GM12878 (cell line): ENCODE results near the gene SNAPC2. TPM values are rescaled to one million over a fixed set of nuclear protein-coding genes. Genes with fewer than 3 reads are reported as not detected.

Experiments used
- ATAC-seq: fragments of 200-7000 bp; cut with Tn5 transposase; 3 replicates; pipeline ENCODE4 v1.9.1; 2020; ENCODE audit warnings: mild to moderate bottlenecking, moderate library complexity
- BruUV-seq: library from RNA; stranded (reverse); fragments of 400-500 nt; replicated peaks from 2 replicates; lab custom pipeline; 2021; lab: Mats Ljungman, UMichigan
- CTCF ChIA-PET: fragments of 300-600 bp; sonication (Branson Sonifier 250); formaldehyde crosslinking; extraction: SDS; loops from one replicate; lab custom pipeline; 2021; ENCODE audit warnings: inconsistent platforms; lab: Yijun Ruan, JAX
- POLR2A ChIA-PET: fragments of 350-600 bp; formaldehyde crosslinking; extraction: SDS; loops from one replicate; lab custom pipeline; 2021; ENCODE audit warnings: inconsistent platforms; lab: Charles Lee
- RAD21 ChIA-PET: fragments of 300-600 bp; sonication (Branson Sonifier 250); formaldehyde crosslinking; loops from one replicate; lab custom pipeline; 2023; ENCODE audit warnings: antibody characterized with exemption; ENCODE audit not compliant: unreplicated experiment; lab: Charles Lee
- SMC1A ChIA-PET: fragments of 300-600 bp; sonication (Branson Sonifier 250); formaldehyde crosslinking; loops from one replicate; lab custom pipeline; 2023; ENCODE audit not compliant: unreplicated experiment, uncharacterized antibody; lab: Charles Lee
- DNase-seq: peaks from one replicate; pipeline ENCODE4 v3.0.0-alpha.2; 2011; ENCODE audit warnings: low read depth, low spot score
- FAIRE-seq: peaks from 3 replicates; lab custom pipeline; 2011; peaks lifted over from hg19 to GRCh38; lab: Jason Lieb, UNC
- H2AFZ ChIP-seq: 2 replicates; pipeline ENCODE4 v1.6.0; 2011; ENCODE audit warnings: low read depth, low read length, control low read depth; ENCODE audit not compliant: control insufficient read depth
- H3K27ac ChIP-seq: 2 replicates; pipeline ENCODE4 v1.5.1; 2011; ENCODE audit warnings: control low read depth; ENCODE audit not compliant: control insufficient read depth, insufficient read depth
- H3K27me3 ChIP-seq, 2 experiments: replicated peaks in 1 of 2; 2 replicates each; pipeline versions ENCODE4 v1.6.0 to v1.6.1; 2011; ENCODE audit warnings: low read length in 1 of 2; ENCODE audit not compliant: control insufficient read depth in 2 of 2, insufficient read depth in 2 of 2
- H3K36me3 ChIP-seq, 2 experiments: 2 replicates each; pipeline ENCODE4 v1.5.1; 2011; ENCODE audit warnings: low read length in 1 of 2; ENCODE audit not compliant: control insufficient read depth in 2 of 2, insufficient read depth in 2 of 2
- H3K4me1 ChIP-seq: 2 replicates; pipeline ENCODE4 v1.6.1; 2011; ENCODE audit warnings: mild to moderate bottlenecking, low read length, moderate library complexity, mixed read lengths; ENCODE audit not compliant: control insufficient read depth, insufficient read depth
- H3K4me2 ChIP-seq: 2 replicates; pipeline ENCODE4 v1.6.0; 2011; ENCODE audit warnings: control low read depth; ENCODE audit not compliant: control insufficient read depth, insufficient read depth
- H3K4me3 ChIP-seq: fragments of 200-600 bp; sonication (generic); 2 replicates; pipeline ENCODE4 v1.5.1; 2016
- H3K79me2 ChIP-seq: 2 replicates; pipeline ENCODE4 v1.6.0; 2011; ENCODE audit warnings: low read length; ENCODE audit not compliant: control insufficient read depth, insufficient read depth
- H3K9ac ChIP-seq: 2 replicates; pipeline ENCODE4 v1.8.0; 2011; ENCODE audit warnings: low read length, control low read depth, mixed read lengths; ENCODE audit not compliant: control insufficient read depth, insufficient read depth
- H3K9me3 ChIP-seq: replicated peaks from 3 replicates; pipeline ENCODE4 v1.5.1; 2011; ENCODE audit warnings: mild to moderate bottlenecking, low read length; ENCODE audit not compliant: control insufficient read depth, insufficient read depth
- H4K20me1 ChIP-seq: 2 replicates; pipeline ENCODE4 v1.6.0; 2011; ENCODE audit not compliant: control insufficient read depth, insufficient read depth
- CHD2 ChIP-seq: IDR thresholded peaks from 2 replicates; pipeline ENCODE4 v1.6.1; 2011; ENCODE audit warnings: low read depth, low read length, improper control_type of control experiment, borderline replicate concordance
- E2F8 ChIP-seq: fragments of 450-650 bp; IDR thresholded peaks from 2 replicates; pipeline ENCODE4 v1.6.1; 2018; ENCODE audit warnings: mild to moderate bottlenecking, low read depth, moderate library complexity; ENCODE audit not compliant: partially characterized antibody
- PKNOX1 ChIP-seq: fragments of 450-650 bp; IDR thresholded peaks from 2 replicates; pipeline ENCODE4 v1.6.1; 2016; ENCODE audit warnings: mild to moderate bottlenecking
- POU2F2 ChIP-seq: IDR thresholded peaks from 3 replicates; pipeline ENCODE4 v1.6.1; 2011; ENCODE audit warnings: low read depth, mild to moderate bottlenecking, low read length, borderline replicate concordance
- RAD51 ChIP-seq: fragments of 450-650 bp; IDR thresholded peaks from 2 replicates; pipeline ENCODE4 v1.6.1; 2016; ENCODE audit warnings: moderate library complexity, mild to moderate bottlenecking, inconsistent platforms
- REST ChIP-seq: IDR thresholded peaks from 2 replicates; pipeline ENCODE4 v1.6.1; 2012; ENCODE audit warnings: mild to moderate bottlenecking, low read depth, low read length
- WRNIP1 ChIP-seq: IDR thresholded peaks from 2 replicates; pipeline ENCODE4 v1.6.1; 2011; ENCODE audit warnings: low read depth, low read length, improper control_type of control experiment, borderline replicate concordance
- ZNF207 ChIP-seq: fragments of 450-650 bp; IDR thresholded peaks from 2 replicates; pipeline ENCODE4 v1.6.1; 2014; ENCODE audit warnings: antibody characterized with exemption, mild to moderate bottlenecking, borderline replicate concordance
- ZNF217 ChIP-seq: fragments of 450-650 bp; IDR thresholded peaks from 2 replicates; pipeline ENCODE4 v1.6.1; 2017; ENCODE audit warnings: antibody characterized with exemption, mild to moderate bottlenecking
- ZNF24 ChIP-seq: fragments of 450-650 bp; IDR thresholded peaks from 2 replicates; pipeline ENCODE4 v1.6.1; 2017; ENCODE audit warnings: antibody characterized with exemption, mild to moderate bottlenecking
- WGBS: methylation state at CpG from one replicate; pipeline ENCODE4 v1.1.6; 2016; ENCODE audit warnings: low lambda C conversion rate; ENCODE audit not compliant: insufficient replicate concordance, insufficient coverage; ENCODE audit errors: missing lambda C conversion rate; 5-methylcytosine and 5-hydroxymethylcytosine counted together
- in situ Hi-C: fragments of 300-500 bp; cut with MboI; formaldehyde crosslinking; loops from 9 replicates; pipeline ENCODE4 v1.14.3; 2018; ENCODE audit warnings: mixed read lengths
- intact Hi-C: fragments of 100-400 bp; cut with micrococcal nuclease; formaldehyde crosslinking; loops from one replicate; pipeline ENCODE4 v1.14.2; 2022; ENCODE audit not compliant: unreplicated experiment
- polyA plus RNA-seq, 11 experiments: library from polyadenylated mRNA; depleted of rRNA in 4 of 11; unstranded in 6 of 11; stranded (reverse) in 5 of 11; fragments of >200 nt; fragmentation: Nextera tagmentation in 4 of 11; fragmentation: Illumina TruSeq in 1 of 11; extraction: Ambion mirVana in 4 of 11; extraction: Trizol in 1 of 11; gene quantifications; 1 replicate in 1 of 11; 2 replicates in 10 of 11; pipeline versions ENCODE4 v1.2.1 to v1.2.3, GENCODE V29; 2011 to 2016; ENCODE audit warnings: inconsistent platforms in 2 of 11, missing spikeins in 2 of 11, low read depth in 1 of 11
- total RNA-seq, 4 experiments: library from RNA; depleted of rRNA in 3 of 4; stranded (reverse); fragments of >200 nt in 3 of 4; fragmentation: Illumina TruSeq in 1 of 4; extraction: Trizol in 1 of 4; gene quantifications; 2 replicates each; pipeline versions ENCODE4 v1.2.1 to v1.2.3, GENCODE V29; 2013 to 2021

SNAPC2 gene
- total and polyA plus RNA-seq, 10 of the 15 experiments (the other 5 are each of a cell fraction or from before 2014, with no cell fraction given), result 0.19 to 20.8 (median 12.6) TPM

GRCh38 chr19:7879836-7880235, 40.3 kb upstream of the SNAPC2 start:
- CTCF ChIA-PET, result interaction anchor here (0.6 to 1.0 kb wide), 2 partner anchors 21 to 28 kb away, joined by 3 read pairs; no protein-coding TSS in a partner anchor
- no peak for DNase-seq
- in situ Hi-C loops, result no loop called here
- POLR2A ChIA-PET, result no interaction called here
- no peaks in the 10 kb centered on the region for H4K20me1 ChIP-seq
- no peak overlapping the region for H2AFZ ChIP-seq
- no peaks in the 10 kb centered on the region for H3K4me1 ChIP-seq
- H3K9me3 ChIP-seq, result no peaks in the 10 kb centered on the region
- H3K79me2 ChIP-seq, result no peaks in the 10 kb centered on the region
- no peaks in the 10 kb centered on the region for H3K27me3 ChIP-seq
- FAIRE-seq, result no peak
- H3K27ac ChIP-seq, result no peak overlapping the region
- H3K4me2 ChIP-seq, result no peak overlapping the region
- intact Hi-C loops, result no loop called here
- no peaks in the 10 kb centered on the region for H3K36me3 ChIP-seq
- RAD21 ChIA-PET, result no interaction called here
- no peak overlapping the region for H3K9ac ChIP-seq
- no peak overlapping the region for H3K4me3 ChIP-seq
- SMC1A ChIA-PET, result no interaction called here
- WGBS, result 70% methylated on average over 19 of the region's 19 CpGs
- no TSS peak for BruUV-seq
- TF ChIP-seq ZNF217 (no peak), WRNIP1 (no peak), POU2F2 (no peak), E2F8 (no peak), REST (no peak), RAD51 (no peak), ZNF207 (no peak), PKNOX1 (no peak), CHD2 (no peak), ZNF24 (no peak)
- no peak for ATAC-seq
